Measurements from ENCODE around the gene FETUB.
"Not testable (repeated sequence)": the region's sequence is repeated elsewhere in the genome, so short reads cannot be mapped to it uniquely, and the experiment has no call there.

The FETUB gene

GRCh38 chr3:186627852-186628414 is 12.3 kb upstream of the FETUB start:
- Histone ChIP-seq H3K4me3 (ENCODE audit: low read depth in 1 of 2, low read length in 2 of 2) (no peak overlapping the region), H3K27ac (ENCODE audit: low read depth, low read length) (no peak overlapping the region), H3K36me3 (ENCODE audit: insufficient read depth, low read length) (no peaks in the 10 kb centered on the region), H3K27me3 (ENCODE audit: control insufficient read depth in 1 of 2, insufficient read depth in 2 of 2, low read length in 2 of 2) (no peaks in the 10 kb centered on the region), H3K9me3 (ENCODE audit: low read length) (no peaks in the 10 kb centered on the region), H3K4me1 (ENCODE audit: insufficient read depth, low read length) (no peaks in the 10 kb centered on the region), H3K9ac (ENCODE audit: low read length) (no peak overlapping the region)

- Histone ChIP-seq H3K36me3 (ENCODE audit: insufficient read depth, low read length) (no peaks in the 10 kb centered on the region), H3K27me3 (ENCODE audit: control insufficient read depth in 1 of 2, insufficient read depth in 2 of 2, low read length in 2 of 2) (no peaks in the 10 kb centered on the region), H3K4me3 (ENCODE audit: low read depth in 1 of 2, low read length in 2 of 2) (no peak overlapping the region), H3K4me1 (ENCODE audit: insufficient read depth, low read length) (no peaks in the 10 kb centered on the region), H3K9ac (ENCODE audit: low read length) (no peak overlapping the region), H3K27ac (ENCODE audit: low read depth, low read length) (no peak overlapping the region), H3K9me3 (ENCODE audit: low read length) (no peaks in the 10 kb centered on the region)
Observed at GRCh38 chr3:186628756-186629155, 11.4 kb upstream of the FETUB start.

GRCh38 chr3:186630950-186631641 is 9.1 kb upstream of the FETUB start:
- Histone ChIP-seq H3K9ac (ENCODE audit: low read length) (no peak overlapping the region), H3K9me3 (ENCODE audit: low read length) (no peaks in the 10 kb centered on the region), H3K27me3 (ENCODE audit: control insufficient read depth in 1 of 2, insufficient read depth in 2 of 2, low read length in 2 of 2) (no peaks in the 10 kb centered on the region), H3K4me1 (ENCODE audit: insufficient read depth, low read length) (no peaks in the 10 kb centered on the region), H3K4me3 (ENCODE audit: low read depth in 1 of 2, low read length in 2 of 2) (no peak overlapping the region), H3K27ac (ENCODE audit: low read depth, low read length) (no peak overlapping the region), H3K36me3 (ENCODE audit: insufficient read depth, low read length) (no peaks in the 10 kb centered on the region)

GRCh38 chr3:186633481-186633880 is 6.7 kb upstream of the FETUB start:
- no peaks in the 10 kb centered on the region for H3K4me1 ChIP-seq (ENCODE audit: insufficient read depth, low read length)
- no peaks in the 10 kb centered on the region for H3K36me3 ChIP-seq (ENCODE audit: insufficient read depth, low read length)
- H3K9me3 ChIP-seq (ENCODE audit: low read length), result no peaks in the 10 kb centered on the region
- H3K27me3 ChIP-seq (ENCODE audit: control insufficient read depth in 1 of 2, insufficient read depth in 2 of 2, low read length in 2 of 2), result no peaks in the 10 kb centered on the region
- no peak overlapping the region for H3K9ac ChIP-seq (ENCODE audit: low read length)
- no peak overlapping the region for H3K27ac ChIP-seq (ENCODE audit: low read depth, low read length)
- H3K4me3 ChIP-seq (ENCODE audit: low read depth in 1 of 2, low read length in 2 of 2), result no peak overlapping the region

DNA sequence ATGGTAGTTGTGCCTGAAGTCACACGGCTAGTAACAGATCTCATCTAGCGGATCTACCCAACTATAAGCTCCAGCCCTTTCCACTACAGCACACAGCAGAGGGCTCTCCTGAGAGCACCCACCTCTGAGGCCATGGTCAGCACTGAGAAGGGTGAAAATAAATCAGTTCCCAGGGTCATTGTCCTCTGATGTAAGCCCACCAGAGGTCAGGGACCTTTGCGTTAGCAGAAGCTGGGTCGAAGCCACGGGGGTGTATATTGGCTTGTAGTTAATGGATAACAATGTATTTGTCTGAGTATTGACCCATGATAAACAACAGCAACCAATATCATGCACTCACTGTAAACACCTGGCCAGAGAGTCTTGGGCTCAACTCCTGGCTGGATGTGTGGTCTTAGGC is 6.0 kb upstream of the FETUB start:
- not testable (repeated sequence) for H3K27me3 ChIP-seq (ENCODE audit: control insufficient read depth in 1 of 2, insufficient read depth in 2 of 2, low read length in 2 of 2); H3K4me3 ChIP-seq (ENCODE audit: low read depth in 1 of 2, low read length in 2 of 2); H3K9ac ChIP-seq (ENCODE audit: low read length); H3K27ac ChIP-seq (ENCODE audit: low read depth, low read length); H3K36me3 ChIP-seq (ENCODE audit: insufficient read depth, low read length); H3K9me3 ChIP-seq (ENCODE audit: low read length); H3K4me1 ChIP-seq (ENCODE audit: insufficient read depth, low read length)

GRCh38 chr3:186635532-186635931 is 4.7 kb upstream of the FETUB start:
- Histone ChIP-seq H3K4me1 (ENCODE audit: insufficient read depth, low read length) (no peaks in the 10 kb centered on the region), H3K27ac (ENCODE audit: low read depth, low read length) (no peak overlapping the region), H3K27me3 (ENCODE audit: control insufficient read depth in 1 of 2, insufficient read depth in 2 of 2, low read length in 2 of 2) (no peaks in the 10 kb centered on the region), H3K36me3 (ENCODE audit: insufficient read depth, low read length) (no peaks in the 10 kb centered on the region), H3K4me3 (ENCODE audit: low read depth in 1 of 2, low read length in 2 of 2) (no peak overlapping the region), H3K9ac (ENCODE audit: low read length) (no peak overlapping the region), H3K9me3 (ENCODE audit: low read length) (no peaks in the 10 kb centered on the region)

GRCh38 chr3:186636536-186636935 is 3.7 kb upstream of the FETUB start:
- Histone ChIP-seq H3K4me1 (ENCODE audit: insufficient read depth, low read length) (no peaks in the 10 kb centered on the region), H3K9me3 (ENCODE audit: low read length) (no peaks in the 10 kb centered on the region), H3K27me3 (ENCODE audit: control insufficient read depth in 1 of 2, insufficient read depth in 2 of 2, low read length in 2 of 2) (no peaks in the 10 kb centered on the region), H3K9ac (ENCODE audit: low read length) (no peak overlapping the region), H3K36me3 (ENCODE audit: insufficient read depth, low read length) (no peaks in the 10 kb centered on the region), H3K27ac (ENCODE audit: low read depth, low read length) (no peak overlapping the region), H3K4me3 (ENCODE audit: low read depth in 1 of 2, low read length in 2 of 2) (no peak overlapping the region)

DNA sequence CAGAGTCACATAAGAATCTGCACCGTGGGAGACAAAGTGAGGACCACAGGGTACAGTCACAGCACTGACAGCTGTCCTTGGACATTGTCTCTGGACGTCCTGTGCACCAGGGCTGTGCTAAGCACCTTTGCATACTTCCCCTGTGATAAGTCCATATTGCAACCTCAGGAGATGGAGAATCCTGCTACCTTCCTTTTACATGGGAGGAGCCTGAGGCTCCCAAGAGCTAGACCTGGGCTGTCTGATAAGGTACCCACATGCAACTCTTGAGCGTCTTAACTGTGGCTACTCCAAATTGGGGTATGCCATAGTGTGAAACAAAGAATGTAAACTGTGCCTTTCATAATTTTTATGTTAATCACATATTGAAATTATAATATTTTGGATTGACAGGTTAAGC is 2.5 kb upstream of the FETUB start:
- no peaks in the 10 kb centered on the region for H3K9me3 ChIP-seq (ENCODE audit: low read length)
- H3K27ac ChIP-seq (ENCODE audit: low read depth, low read length), result no peak overlapping the region
- no peak overlapping the region for H3K4me3 ChIP-seq (ENCODE audit: low read depth in 1 of 2, low read length in 2 of 2)

GRCh38 chr3:186638259-186638658 is 1.9 kb upstream of the FETUB start:
- no peak overlapping the region for H3K9ac ChIP-seq (ENCODE audit: low read length)
- H3K27me3 ChIP-seq (ENCODE audit: control insufficient read depth in 1 of 2, insufficient read depth in 2 of 2, low read length in 2 of 2), result no peaks in the 10 kb centered on the region
- H3K27ac ChIP-seq (ENCODE audit: low read depth, low read length), result no peak overlapping the region
- H3K9me3 ChIP-seq (ENCODE audit: low read length), result no peaks in the 10 kb centered on the region
- H3K36me3 ChIP-seq (ENCODE audit: insufficient read depth, low read length), result no peaks in the 10 kb centered on the region
- H3K4me1 ChIP-seq (ENCODE audit: insufficient read depth, low read length), result no peaks in the 10 kb centered on the region
- no peak overlapping the region for H3K4me3 ChIP-seq (ENCODE audit: low read depth in 1 of 2, low read length in 2 of 2)

More for the DNA sequence above, 2.5 kb upstream of the FETUB start:
- Histone ChIP-seq H3K27me3 (ENCODE audit: control insufficient read depth in 1 of 2, insufficient read depth in 2 of 2, low read length in 2 of 2) (no peaks in the 10 kb centered on the region), H3K9ac (ENCODE audit: low read length) (no peak overlapping the region), H3K4me1 (ENCODE audit: insufficient read depth, low read length) (no peaks in the 10 kb centered on the region), H3K36me3 (ENCODE audit: insufficient read depth, low read length) (no peaks in the 10 kb centered on the region)

DNA sequence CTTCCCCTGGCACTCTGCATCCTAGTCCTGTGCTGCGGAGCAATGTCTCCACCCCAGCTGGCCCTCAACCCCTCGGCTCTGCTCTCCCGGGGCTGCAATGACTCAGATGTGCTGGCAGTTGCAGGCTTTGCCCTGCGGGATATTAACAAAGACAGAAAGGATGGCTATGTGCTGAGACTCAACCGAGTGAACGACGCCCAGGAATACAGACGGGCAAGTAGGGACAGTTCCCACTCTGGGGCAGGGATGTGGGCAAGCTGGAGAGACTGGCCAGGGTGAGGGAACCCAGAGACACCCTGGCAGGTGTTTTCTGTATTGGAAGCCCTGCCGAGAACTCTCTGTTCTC is 247 bp downstream of the FETUB start:
- H3K4me3 ChIP-seq (ENCODE audit: low read depth in 1 of 2, low read length in 2 of 2), result no peak overlapping the region
- no peak overlapping the region for H3K9ac ChIP-seq (ENCODE audit: low read length)

GRCh38 chr3:186640929-186641328 is 730 bp downstream of the FETUB start:
- no peak overlapping the region for H3K4me3 ChIP-seq (ENCODE audit: low read depth in 1 of 2, low read length in 2 of 2)
- H3K4me1 ChIP-seq (ENCODE audit: insufficient read depth, low read length), result no peaks in the 10 kb centered on the region
- no peak overlapping the region for H3K9ac ChIP-seq (ENCODE audit: low read length)
- H3K9me3 ChIP-seq (ENCODE audit: low read length), result no peaks in the 10 kb centered on the region
- no peaks in the 10 kb centered on the region for H3K27me3 ChIP-seq (ENCODE audit: control insufficient read depth in 1 of 2, insufficient read depth in 2 of 2, low read length in 2 of 2)
- H3K36me3 ChIP-seq (ENCODE audit: insufficient read depth, low read length), result no peaks in the 10 kb centered on the region
- no peak overlapping the region for H3K27ac ChIP-seq (ENCODE audit: low read depth, low read length)

More for the DNA sequence above, 247 bp downstream of the FETUB start:
- Histone ChIP-seq H3K9me3 (ENCODE audit: low read length) (no peaks in the 10 kb centered on the region), H3K36me3 (ENCODE audit: insufficient read depth, low read length) (no peaks in the 10 kb centered on the region), H3K4me1 (ENCODE audit: insufficient read depth, low read length) (no peaks in the 10 kb centered on the region), H3K27me3 (ENCODE audit: control insufficient read depth in 1 of 2, insufficient read depth in 2 of 2, low read length in 2 of 2) (no peaks in the 10 kb centered on the region), H3K27ac (ENCODE audit: low read depth, low read length) (no peak overlapping the region)

- Histone ChIP-seq H3K27me3 (ENCODE audit: control insufficient read depth in 1 of 2, insufficient read depth in 2 of 2, low read length in 2 of 2) (no peaks in the 10 kb centered on the region), H3K4me1 (ENCODE audit: insufficient read depth, low read length) (no peaks in the 10 kb centered on the region), H3K4me3 (ENCODE audit: low read depth in 1 of 2, low read length in 2 of 2) (no peak overlapping the region), H3K27ac (ENCODE audit: low read depth, low read length) (no peak overlapping the region), H3K36me3 (ENCODE audit: insufficient read depth, low read length) (no peaks in the 10 kb centered on the region), H3K9me3 (ENCODE audit: low read length) (no peaks in the 10 kb centered on the region), H3K9ac (ENCODE audit: low read length) (no peak overlapping the region)
Observed at GRCh38 chr3:186642014-186642413, 1.8 kb downstream of the FETUB start.

Data from muscle layer of colon (tissue), 2 donors.